Measurements from ENCODE around the gene VSIG10L.

The VSIG10L gene

DNA sequence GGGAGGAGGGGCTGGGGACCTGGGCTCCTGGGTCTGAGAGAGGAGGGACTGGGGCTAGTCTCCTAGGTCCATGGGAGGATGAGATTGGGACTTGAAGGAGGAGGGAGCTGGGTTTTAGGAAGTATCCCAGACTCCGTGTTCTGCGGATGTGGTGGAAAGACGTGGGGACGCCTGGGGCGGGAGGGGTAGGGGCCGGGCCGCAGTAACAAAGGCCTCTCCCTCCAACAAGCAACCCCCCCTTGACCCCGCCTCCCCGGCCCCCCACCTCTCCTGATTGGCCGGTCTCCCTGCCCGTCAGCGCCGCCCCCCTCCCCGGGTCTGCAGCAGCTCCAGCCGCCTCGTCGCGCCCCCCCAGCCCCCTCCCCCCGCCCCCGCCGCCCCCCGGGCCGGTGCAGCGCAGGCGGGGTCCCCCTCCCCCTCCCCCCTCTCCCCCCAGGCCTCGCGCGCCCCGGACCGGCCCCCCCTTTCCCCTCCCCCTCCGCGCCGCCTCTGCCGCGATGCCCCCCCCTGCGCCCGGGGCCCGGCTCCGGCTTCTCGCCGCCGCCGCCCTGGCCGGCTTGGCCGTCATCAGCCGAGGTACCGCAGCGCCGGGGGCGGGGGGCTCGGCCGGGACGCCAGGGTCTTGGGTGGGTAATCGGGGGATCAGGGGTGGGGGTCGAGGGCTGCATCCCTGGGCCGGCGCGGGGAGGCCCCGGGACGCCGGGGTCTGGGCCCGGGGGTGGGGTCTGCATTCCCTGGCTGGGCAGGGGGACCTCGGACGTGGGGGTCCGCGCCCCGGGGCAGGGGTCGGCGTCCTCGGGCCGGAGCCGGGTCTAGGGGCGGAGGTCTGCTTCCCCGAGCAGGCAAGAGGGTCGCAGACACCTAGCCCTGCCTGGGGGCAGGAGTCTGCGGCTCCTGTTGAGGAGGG is 30.3 kb downstream of the VSIG10L start, which contains the start of gene IGLON5:
Gene IGLON5 (plus strand): TSS at position 294 of the 907 bp plus-strand sequence. CDS start 204 bp downstream, at position 498.
- peak; percentile 35 for DNase-seq

GRCh38 chr19:51305479-51305878 is 36.5 kb downstream of the VSIG10L start:
- DNase-seq, result no peak

GRCh38 chr19:51301266-51301665 is 40.7 kb downstream of the VSIG10L start:
- DNase-seq, result no peak

DNA sequence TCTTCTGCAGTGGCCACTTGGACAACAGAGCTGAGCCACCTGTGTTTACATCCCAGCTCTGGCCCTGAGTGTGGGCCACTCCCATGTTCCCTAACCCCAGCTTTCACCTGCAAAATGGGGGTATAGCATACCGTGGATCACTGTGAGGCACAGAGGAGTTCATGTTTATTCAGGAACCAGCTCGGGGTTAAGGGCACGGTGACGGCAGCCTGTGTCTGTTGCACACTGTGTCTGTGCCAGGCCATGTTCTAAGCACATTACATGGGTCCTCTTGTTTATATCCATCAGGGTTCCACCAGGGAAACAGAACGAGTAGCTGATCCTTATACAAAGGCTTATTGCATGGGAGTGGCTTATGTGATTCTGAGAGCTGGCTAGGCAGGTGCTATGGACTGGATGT is 44.5 kb downstream of the VSIG10L start:
- no peak for DNase-seq

GRCh38 chr19:51296336-51297093 is 45.4 kb downstream of the VSIG10L start:
- no peak for DNase-seq

DNA sequence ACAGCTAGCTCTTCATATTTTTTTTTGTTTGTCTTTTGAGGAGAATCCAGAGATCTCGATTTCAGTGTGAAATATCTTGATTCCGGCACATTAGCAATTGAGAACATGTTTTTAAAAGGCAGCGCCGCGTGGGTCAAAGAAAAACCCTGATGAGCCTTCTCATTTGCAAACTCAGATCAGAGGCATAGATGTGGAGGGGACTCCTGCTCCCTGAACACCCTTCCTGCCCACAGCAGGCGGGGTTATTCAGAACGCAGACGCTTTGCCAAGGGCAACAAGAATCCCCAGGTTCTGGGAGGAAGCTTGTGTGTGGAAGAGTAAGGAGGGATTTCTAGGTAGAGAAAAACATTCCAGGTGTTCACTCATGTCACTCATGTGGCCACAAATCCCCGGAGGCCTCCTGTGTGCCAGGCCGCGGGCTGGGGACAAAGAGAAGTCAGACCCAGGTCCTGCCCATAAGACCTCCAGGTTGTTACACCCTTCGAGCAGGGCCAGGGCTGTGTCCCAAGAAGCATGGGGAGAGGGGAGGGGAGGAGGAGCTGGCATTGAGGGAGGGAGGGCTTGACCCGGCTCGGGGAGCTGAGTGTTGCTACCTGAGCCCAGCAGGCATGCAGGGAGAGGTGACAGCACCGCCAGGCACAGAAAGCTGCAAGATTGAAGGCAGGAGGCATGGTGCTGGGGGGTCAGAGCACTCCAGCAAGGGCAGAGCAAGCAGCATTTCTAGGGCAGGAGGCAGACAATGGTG is 46.4 kb downstream of the VSIG10L start:
- peak; percentile 31 for DNase-seq

DNA sequence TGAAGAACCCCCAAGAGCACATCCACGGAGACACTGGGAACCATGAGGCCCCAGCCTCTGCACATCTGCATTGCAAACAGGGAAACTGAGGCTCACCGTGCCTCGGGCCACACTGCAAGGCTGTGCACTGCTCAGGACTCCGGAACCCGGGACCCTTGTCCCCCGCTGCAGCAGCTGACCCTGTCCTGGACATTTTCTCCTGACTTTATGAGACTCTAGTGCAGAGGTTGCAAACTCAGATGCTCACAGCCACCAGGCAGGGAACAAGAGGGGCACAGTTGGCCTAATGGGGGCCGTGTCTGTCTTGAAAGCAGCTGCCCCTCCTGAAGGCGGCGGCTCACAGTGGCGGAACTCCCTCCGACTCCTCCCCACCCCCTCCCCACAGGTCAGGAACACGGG is 47.0 kb downstream of the VSIG10L start:
- no peak for DNase-seq

GRCh38 chr19:51294211-51294976 is 47.5 kb downstream of the VSIG10L start:
- DNase-seq, result no peak

DNA sequence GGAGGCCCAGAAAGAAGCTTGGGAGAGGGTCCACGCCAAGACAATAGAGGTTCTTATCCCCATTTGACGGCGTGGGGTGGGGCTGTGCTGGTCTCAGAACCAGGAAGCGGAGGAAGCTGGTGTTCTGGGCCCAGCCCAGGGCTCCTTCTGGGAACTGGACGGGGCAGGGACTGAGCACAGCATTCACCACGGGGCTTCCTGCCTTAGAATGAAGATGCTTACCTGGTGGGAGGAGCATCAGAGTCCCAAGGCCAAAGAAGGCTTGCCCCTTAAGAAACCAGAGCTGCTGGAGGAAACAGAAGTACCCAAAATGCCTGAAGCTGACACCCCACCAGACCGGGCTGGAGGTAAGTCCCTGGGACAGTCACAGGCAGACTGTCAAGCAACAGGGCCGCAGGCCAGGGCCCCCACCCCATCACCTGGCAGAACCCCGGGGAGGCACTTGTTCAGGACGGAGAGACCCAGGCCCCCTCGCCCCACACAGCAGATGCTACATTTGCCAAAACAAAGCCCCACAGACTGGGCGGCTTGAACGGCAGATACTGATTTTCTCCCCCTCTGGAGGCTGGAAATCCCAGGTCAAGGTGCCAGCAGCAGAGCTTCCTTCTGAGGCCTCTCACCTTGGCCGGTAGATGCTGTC is 48.2 kb downstream of the VSIG10L start:
- DNase-seq, result no peak

GRCh38 chr19:51292971-51293370 is 49.0 kb downstream of the VSIG10L start:
- no peak for DNase-seq

DNA sequence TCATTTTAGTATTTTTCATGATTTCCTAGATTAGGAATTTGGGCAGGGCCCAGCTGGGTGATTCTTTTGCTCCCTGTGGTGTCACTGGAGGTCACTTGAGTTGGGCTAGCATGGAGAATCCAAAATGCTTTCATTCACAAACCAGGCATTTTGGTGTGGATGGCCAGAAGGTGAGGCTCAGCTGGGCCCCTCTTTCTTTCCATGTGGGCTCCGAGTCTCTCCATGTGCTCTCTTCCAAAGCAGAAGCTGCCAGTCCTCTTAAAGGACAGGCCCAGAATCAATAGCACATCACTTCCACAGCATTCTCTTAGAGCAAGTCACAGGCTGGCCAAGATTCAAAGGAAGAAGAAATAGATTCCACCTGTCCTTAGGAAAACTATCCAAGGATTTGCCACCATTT is 52.3 kb downstream of the VSIG10L start:
- DNase-seq, result no peak

DNA sequence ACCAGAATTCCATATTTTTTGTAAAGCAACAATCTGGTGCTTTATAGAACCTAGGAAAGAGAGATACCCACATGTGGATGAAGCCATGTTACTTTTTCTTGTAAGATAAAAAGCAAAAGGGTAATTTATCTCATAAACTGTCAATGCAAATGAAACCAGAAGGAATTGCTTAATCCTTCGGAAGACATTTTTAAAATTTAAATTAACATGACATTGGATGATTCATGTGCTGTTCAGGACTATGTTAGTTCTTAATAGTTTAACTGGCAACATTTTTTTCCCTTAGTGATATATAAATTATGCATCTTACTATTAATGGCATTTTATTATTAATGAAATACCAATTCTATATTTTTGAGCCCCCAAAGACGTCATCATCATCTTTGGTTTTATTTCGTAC is 56.3 kb downstream of the VSIG10L start:
- no peak for DNase-seq

- no peak for DNase-seq
Observed at GRCh38 chr19:51282335-51282734, 59.6 kb downstream of the VSIG10L start.
